HG02759 (cell line): Measurements from ENCODE around the gene PWWP2B.
"Not testable (repeated sequence)": the region's sequence is repeated elsewhere in the genome, so short reads cannot be mapped to it uniquely, and the experiment has no call there.

Experiments used
- ATAC-seq: cut with Tn5 transposase; IDR thresholded peaks from one replicate; pipeline ENCODE4 v1.9.1; 2021; ENCODE audit warnings: mild to moderate bottlenecking, moderate library complexity; ENCODE audit not compliant: unreplicated experiment

The PWWP2B gene

GRCh38 chr10:132429281-132430230 is 32.6 kb downstream of the PWWP2B start:
- no peak for ATAC-seq

- ATAC-seq = no peak
Measured at GRCh38 chr10:132430231-132430743, 33.3 kb downstream of the PWWP2B start.

GRCh38 chr10:132430861-132431271 is 33.9 kb downstream of the PWWP2B start:
- ATAC-seq = no peak

- no peak for ATAC-seq
Measured at GRCh38 chr10:132431537-132432175, 34.7 kb downstream of the PWWP2B start.

GRCh38 chr10:132432176-132432540 is 35.2 kb downstream of the PWWP2B start:
- ATAC-seq = no peak

- ATAC-seq = no peak
Measured at GRCh38 chr10:132433671-132434340, 36.8 kb downstream of the PWWP2B start.

GRCh38 chr10:132434405-132435005 is 37.5 kb downstream of the PWWP2B start:
- no peak for ATAC-seq

- not testable (repeated sequence) for ATAC-seq
Measured at GRCh38 chr10:132435320-132435719, 38.3 kb downstream of the PWWP2B start.

- ATAC-seq = not testable (repeated sequence)
Measured at GRCh38 chr10:132436096-132436495, 39.1 kb downstream of the PWWP2B start.

- no peak for ATAC-seq
Measured at GRCh38 chr10:132436861-132437410, 39.9 kb downstream of the PWWP2B start.

GRCh38 chr10:132437541-132437950 is 40.5 kb downstream of the PWWP2B start:
- ATAC-seq = no peak

- ATAC-seq = no peak
Measured at GRCh38 chr10:132438091-132439024, 41.4 kb downstream of the PWWP2B start.

- ATAC-seq = no peak
Measured at GRCh38 chr10:132439025-132439388, 42.0 kb downstream of the PWWP2B start.

- ATAC-seq = no peak
Measured at GRCh38 chr10:132439424-132440163, 42.6 kb downstream of the PWWP2B start.

- ATAC-seq = no peak
Measured at GRCh38 chr10:132440791-132441565, 44.0 kb downstream of the PWWP2B start.

- no peak for ATAC-seq
Measured at GRCh38 chr10:132441818-132442524, 45.0 kb downstream of the PWWP2B start.

GRCh38 chr10:132442636-132443035 is 45.6 kb downstream of the PWWP2B start:
- no peak for ATAC-seq

- ATAC-seq = peak; percentile 44
Measured at GRCh38 chr10:132443605-132443982, 46.6 kb downstream of the PWWP2B start.
